Natural killer cell treated with Interleukin-12 subunit alpha and Interleukin-12 subunit beta and Interleukin-15 and Interleukin-18, amount 100 ng/mL, for 72 hours (primary cell): ENCODE results near the gene ZNRF3. TPM values are rescaled to one million over a fixed set of nuclear protein-coding genes. Genes with fewer than 3 reads are reported as not detected.

Experiments used
- ATAC-seq, 2 donors: fragments of 150-1000 bp; cut with Tn5 transposase in 1 of 2; sonication (Bioruptor Pico), chemical (Tn5 transposase) in 1 of 2; 2 replicates each; pipeline ENCODE4 v1.10.0; 2021
- DNase-seq: peaks from one replicate; pipeline ENCODE4 v3.0.0; 2022; ENCODE audit warnings: low spot score
- H3K27ac Mint-ChIP-seq, 2 donors: 1 replicate in 1 of 2; 2 replicates in 1 of 2; pipeline ENCODE4 v1.8.0; 2022; ENCODE audit warnings: mixed read lengths in 2 of 2, mild to moderate bottlenecking in 1 of 2, moderate library complexity in 1 of 2
- H3K27me3 Mint-ChIP-seq, 2 donors: 1 replicate in 1 of 2; 2 replicates in 1 of 2; pipeline ENCODE4 v1.8.0; 2022; ENCODE audit warnings: mixed read lengths in 2 of 2
- H3K36me3 Mint-ChIP-seq: one replicate; pipeline ENCODE4 v1.8.0; 2022; ENCODE audit warnings: mixed read lengths
- H3K4me1 Mint-ChIP-seq, 2 donors: 1 replicate in 1 of 2; 2 replicates in 1 of 2; pipeline ENCODE4 v1.8.0; 2022; ENCODE audit warnings: low read depth in 2 of 2, mixed read lengths in 2 of 2, mild to moderate bottlenecking in 1 of 2
- H3K4me3 Mint-ChIP-seq: one replicate; pipeline ENCODE4 v1.8.0; 2022; ENCODE audit warnings: mixed read lengths
- H3K9me3 Mint-ChIP-seq: 2 replicates; pipeline ENCODE4 v1.8.0; 2022; ENCODE audit warnings: mixed read lengths
- total RNA-seq, 2 donors: library from RNA; stranded (reverse); gene quantifications; one replicate each; pipeline ENCODE4 v1.2.3, GENCODE V29; 2022

The ZNRF3 gene
- total RNA-seq, 2 donors from 2014 or later: 0.61 to 0.64 TPM

- no peaks in the 10 kb centered on the region for H3K36me3 Mint-ChIP-seq
- H3K4me1 Mint-ChIP-seq: no peaks in the 10 kb centered on the region
- DNase-seq (no peak), ATAC-seq (no peak)
- H3K27me3 Mint-ChIP-seq: peaks cover 18 to 24% of the 10 kb centered on the region in 2 donors
- no peak overlapping the region for H3K27ac Mint-ChIP-seq
- H3K9me3 Mint-ChIP-seq: no peaks in the 10 kb centered on the region
- H3K4me3 Mint-ChIP-seq: no peak overlapping the region
Measured at GRCh38 chr22:28891156-28891733, 7.9 kb downstream of the ZNRF3 start.

DNA sequence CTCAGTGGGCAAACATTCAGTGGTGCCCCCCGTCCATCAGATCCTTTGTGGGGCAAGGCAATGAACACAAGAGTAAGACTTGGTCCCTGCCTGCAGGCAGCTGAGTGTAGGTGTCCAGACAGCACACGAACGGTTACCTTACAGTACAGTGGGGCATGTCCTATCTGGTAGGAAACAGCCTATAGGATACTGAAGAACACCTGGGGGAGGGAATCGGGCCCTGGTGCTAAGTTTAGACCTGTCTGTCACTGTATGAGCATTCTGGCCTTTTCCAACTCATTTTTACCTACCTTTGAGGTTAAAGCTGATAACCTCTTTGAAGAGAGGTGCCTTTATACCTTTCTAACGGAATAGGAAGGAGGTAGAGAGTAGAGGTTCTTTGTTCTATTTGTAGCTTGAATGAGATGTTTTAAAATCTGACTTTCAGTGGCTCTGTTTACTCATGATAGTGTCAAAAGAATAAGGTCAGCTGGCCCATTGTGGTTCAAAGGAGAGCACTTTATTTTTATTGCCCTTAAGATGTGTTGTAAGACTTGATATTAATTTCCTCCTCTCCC, 8.9 kb downstream of the ZNRF3 start:
- peaks cover 0 to 6% of the 10 kb centered on the region in 2 donors for H3K4me1 Mint-ChIP-seq
- no peaks in the 10 kb centered on the region for H3K36me3 Mint-ChIP-seq
- H3K27ac Mint-ChIP-seq: no peak overlapping the region
- no peaks in the 10 kb centered on the region for H3K9me3 Mint-ChIP-seq
- DNase-seq: no peak
- peaks cover 19 to 23% of the 10 kb centered on the region in 2 donors for H3K27me3 Mint-ChIP-seq
- ATAC-seq: no peak
- H3K4me3 Mint-ChIP-seq: no peak overlapping the region

- ATAC-seq: no peak
- peaks cover 4% of the 10 kb centered on the region for H3K36me3 Mint-ChIP-seq
- no peak for DNase-seq
- peaks cover 0 to 12% of the 10 kb centered on the region in 2 donors for H3K4me1 Mint-ChIP-seq
- H3K9me3 Mint-ChIP-seq: no peaks in the 10 kb centered on the region
- peaks cover 15 to 19% of the 10 kb centered on the region in 2 donors for H3K27me3 Mint-ChIP-seq
- no peak overlapping the region for H3K27ac Mint-ChIP-seq
- H3K4me3 Mint-ChIP-seq: no peak overlapping the region
Measured at GRCh38 chr22:28893810-28894209, 10.4 kb downstream of the ZNRF3 start.

DNA sequence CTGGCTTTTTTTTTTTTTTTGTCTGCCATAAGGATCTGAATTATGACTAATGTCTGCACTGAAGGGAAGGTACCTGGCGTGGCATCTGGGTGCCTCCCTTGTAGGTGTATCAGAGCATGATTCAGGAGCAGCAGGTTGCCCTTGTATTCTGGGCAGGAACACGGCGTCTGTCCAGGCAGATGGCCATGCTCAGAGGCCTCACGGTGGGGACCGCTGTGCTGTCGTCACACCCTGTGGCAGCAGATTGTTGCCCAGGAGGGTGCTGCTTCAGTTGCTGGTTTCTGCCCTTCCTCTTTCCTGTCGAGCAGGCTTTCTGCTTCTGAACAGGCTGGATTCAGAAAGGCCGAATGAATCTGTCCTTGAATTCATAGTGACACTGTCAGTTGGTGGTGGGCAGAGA, 11.0 kb downstream of the ZNRF3 start:
- Mint-ChIP-seq H3K27me3 (peaks cover 15 to 17% of the 10 kb centered on the region in 2 donors), H3K4me1 (peaks cover 5 to 17% of the 10 kb centered on the region in 2 donors), H3K9me3 (no peaks in the 10 kb centered on the region), H3K27ac (no peak overlapping the region), H3K36me3 (peaks cover 4% of the 10 kb centered on the region), H3K4me3 (no peak overlapping the region)
- ATAC-seq (no peak), DNase-seq (no peak)

- no peak overlapping the region for H3K4me3 Mint-ChIP-seq
- H3K27ac Mint-ChIP-seq: no peak overlapping the region
- H3K36me3 Mint-ChIP-seq: peaks cover 4% of the 10 kb centered on the region
- peaks cover 14 to 15% of the 10 kb centered on the region in 2 donors for H3K27me3 Mint-ChIP-seq
- no peaks in the 10 kb centered on the region for H3K9me3 Mint-ChIP-seq
- H3K4me1 Mint-ChIP-seq: peaks cover 6 to 18% of the 10 kb centered on the region in 2 donors
- ATAC-seq: no peak
- DNase-seq: no peak
Measured at GRCh38 chr22:28894807-28895206, 11.4 kb downstream of the ZNRF3 start.

DNA sequence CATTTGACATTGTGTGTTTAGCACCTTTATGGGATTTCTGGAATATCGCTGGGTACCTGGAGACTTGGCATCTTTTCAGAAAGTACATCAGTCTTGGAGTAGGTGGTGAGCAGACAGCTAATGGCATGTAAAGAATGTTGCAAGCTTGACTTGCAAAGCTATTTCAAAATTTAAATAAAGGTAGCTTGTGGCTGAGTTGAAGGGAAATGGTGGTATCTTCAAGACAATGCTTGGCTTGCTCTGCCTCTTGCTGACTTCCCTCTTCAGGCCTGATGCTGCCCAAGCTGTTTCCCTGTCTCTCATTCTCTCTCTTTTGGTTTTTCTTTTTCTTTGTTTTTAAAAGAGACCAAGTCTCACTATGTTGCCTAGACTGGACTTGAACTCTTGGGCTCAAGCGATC, 13.2 kb downstream of the ZNRF3 start:
- no peak for ATAC-seq

GRCh38 chr22:28898233-28898629, 14.9 kb downstream of the ZNRF3 start:
- Mint-ChIP-seq H3K36me3 (peaks cover 4% of the 10 kb centered on the region), H3K4me1 (peaks cover 10 to 18% of the 10 kb centered on the region in 2 donors), H3K27ac (no peak overlapping the region), H3K9me3 (no peaks in the 10 kb centered on the region), H3K27me3 (peaks cover 15 to 25% of the 10 kb centered on the region in 2 donors), H3K4me3 (no peak overlapping the region)
- ATAC-seq (no peak), DNase-seq (no peak)

More for the DNA sequence above, 13.2 kb downstream of the ZNRF3 start:
- Mint-ChIP-seq H3K36me3 (peaks cover 4% of the 10 kb centered on the region), H3K27me3 (peaks cover 18 to 21% of the 10 kb centered on the region in 2 donors), H3K9me3 (no peaks in the 10 kb centered on the region), H3K27ac (peak overlapping the region in 1 of 2 donors; percentile 10), H3K4me1 (peaks cover 10 to 18% of the 10 kb centered on the region in 2 donors), H3K4me3 (peak overlapping the region; percentile 43)
- no peak for DNase-seq

- DNase-seq (no peak), ATAC-seq (peak; percentile 70 to 76)
- H3K27ac Mint-ChIP-seq: no peak overlapping the region
- peaks cover 4% of the 10 kb centered on the region for H3K36me3 Mint-ChIP-seq
- no peaks in the 10 kb centered on the region for H3K9me3 Mint-ChIP-seq
- peaks cover 10 to 18% of the 10 kb centered on the region in 2 donors for H3K4me1 Mint-ChIP-seq
- H3K27me3 Mint-ChIP-seq: peaks cover 15 to 36% of the 10 kb centered on the region in 2 donors
- peak overlapping the region; percentile 62 for H3K4me3 Mint-ChIP-seq
Measured at GRCh38 chr22:28899199-28899853, 16.0 kb downstream of the ZNRF3 start.

DNA sequence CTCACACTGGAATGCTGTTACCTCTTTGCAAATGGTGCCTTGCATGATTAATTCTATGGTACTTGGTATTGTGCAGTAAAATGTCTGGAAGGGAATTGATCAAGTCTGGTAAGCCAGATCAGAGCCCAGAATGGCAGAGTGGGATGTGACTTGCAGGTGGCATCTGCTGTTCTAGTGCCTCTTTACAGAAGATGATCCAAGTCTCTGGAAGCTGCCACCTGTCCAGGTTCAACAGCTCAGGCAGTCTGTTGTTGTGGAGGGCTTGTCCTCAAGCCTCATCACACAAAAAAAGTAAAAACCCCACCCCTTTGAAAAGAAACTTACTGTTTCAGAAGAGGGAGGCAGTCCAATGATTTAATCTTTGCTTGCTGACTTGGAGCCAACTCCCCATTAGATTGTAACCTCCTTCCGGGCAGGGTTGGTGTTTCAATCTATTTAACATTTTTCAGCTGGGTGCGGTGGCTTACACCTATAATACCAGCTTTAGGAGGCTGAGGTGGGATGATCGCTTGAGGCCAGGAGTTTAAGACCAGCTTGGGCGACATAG, 17.1 kb downstream of the ZNRF3 start:
- peaks cover 22 to 47% of the 10 kb centered on the region in 2 donors for H3K27me3 Mint-ChIP-seq
- H3K36me3 Mint-ChIP-seq: peaks cover 4% of the 10 kb centered on the region
- H3K27ac Mint-ChIP-seq: no peak overlapping the region
- H3K4me3 Mint-ChIP-seq: no peak overlapping the region
- DNase-seq: no peak
- peaks cover 13 to 18% of the 10 kb centered on the region in 2 donors for H3K4me1 Mint-ChIP-seq
- H3K9me3 Mint-ChIP-seq: no peaks in the 10 kb centered on the region
- no peak for ATAC-seq

DNA sequence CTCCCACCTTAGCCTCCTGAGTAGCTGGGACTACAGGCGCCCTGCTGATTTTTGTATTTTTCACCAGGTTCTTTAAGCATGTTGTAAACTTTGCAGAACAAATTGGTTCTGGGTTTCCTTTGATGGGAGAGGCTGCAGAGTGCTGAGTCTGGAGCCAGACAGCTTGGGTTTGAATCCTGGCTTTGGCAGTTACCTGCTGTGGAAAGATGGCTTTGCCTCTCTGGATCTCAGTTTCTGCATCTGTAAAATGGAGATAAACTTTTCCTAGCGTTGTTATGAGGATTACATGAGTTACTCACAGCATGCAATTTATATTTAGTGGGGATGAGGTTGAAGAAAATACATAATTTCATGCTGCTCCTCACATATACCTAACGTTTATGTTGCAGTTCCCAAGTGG, 19.1 kb downstream of the ZNRF3 start:
- Mint-ChIP-seq H3K9me3 (no peaks in the 10 kb centered on the region), H3K27me3 (peaks cover 23 to 38% of the 10 kb centered on the region in 2 donors), H3K4me3 (no peak overlapping the region), H3K4me1 (peaks cover 14 to 20% of the 10 kb centered on the region in 2 donors), H3K27ac (no peak overlapping the region), H3K36me3 (peaks cover 4% of the 10 kb centered on the region)
- DNase-seq: no peak
- ATAC-seq: no peak

DNA sequence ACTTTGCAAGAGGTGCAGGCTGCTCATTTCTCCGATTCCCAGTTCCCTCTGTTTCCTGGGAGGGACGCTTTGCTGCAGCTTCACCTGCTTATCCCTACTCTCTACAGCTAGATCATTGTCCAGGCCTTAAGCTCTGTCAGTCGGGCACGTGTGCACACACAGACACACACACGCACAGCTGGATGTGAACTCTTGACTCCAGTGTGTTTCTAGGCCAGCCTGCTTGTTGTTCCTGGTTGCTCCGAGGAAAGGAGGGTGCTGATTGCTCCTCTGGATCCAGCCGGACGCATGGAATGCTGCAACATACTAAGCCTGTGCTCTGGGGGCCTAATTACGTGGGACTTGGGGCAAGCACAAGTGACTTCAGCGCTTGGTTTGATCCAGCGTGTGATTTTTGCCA, 19.7 kb downstream of the ZNRF3 start:
- Mint-ChIP-seq H3K4me3 (no peak overlapping the region), H3K9me3 (no peaks in the 10 kb centered on the region), H3K4me1 (peaks cover 16 to 22% of the 10 kb centered on the region in 2 donors)

DNA sequence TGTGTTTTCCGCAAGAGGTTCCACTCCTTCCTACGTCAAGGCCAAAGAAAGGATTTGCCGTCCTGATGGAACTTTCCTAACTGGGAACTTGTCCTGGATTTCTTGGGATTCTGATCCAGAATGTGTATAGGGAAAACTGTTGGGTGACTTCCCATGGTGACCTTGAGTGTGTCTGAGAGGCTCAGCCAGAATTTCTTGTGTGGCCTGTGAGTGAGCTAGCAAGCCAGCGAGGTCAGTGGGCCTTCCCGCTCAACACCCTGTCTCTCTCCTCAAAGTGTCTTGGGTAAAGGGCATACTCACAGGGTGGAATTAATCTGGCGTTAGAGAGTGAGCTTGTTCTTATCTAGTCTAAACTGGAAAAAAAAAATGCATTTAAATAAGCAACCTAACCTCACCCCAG, 20.4 kb downstream of the ZNRF3 start:
- Mint-ChIP-seq H3K4me3 (no peak overlapping the region), H3K4me1 (peaks cover 23 to 28% of the 10 kb centered on the region in 2 donors), H3K9me3 (no peaks in the 10 kb centered on the region), H3K36me3 (no peaks in the 10 kb centered on the region), H3K27me3 (peaks cover 22 to 33% of the 10 kb centered on the region in 2 donors), H3K27ac (no peak overlapping the region)
- no peak for DNase-seq
- ATAC-seq: no peak

More for the DNA sequence above, 19.7 kb downstream of the ZNRF3 start:
- ATAC-seq (no peak), DNase-seq (no peak)
- H3K36me3 Mint-ChIP-seq: no peaks in the 10 kb centered on the region
- peaks cover 22 to 33% of the 10 kb centered on the region in 2 donors for H3K27me3 Mint-ChIP-seq
- H3K27ac Mint-ChIP-seq: no peak overlapping the region

DNA sequence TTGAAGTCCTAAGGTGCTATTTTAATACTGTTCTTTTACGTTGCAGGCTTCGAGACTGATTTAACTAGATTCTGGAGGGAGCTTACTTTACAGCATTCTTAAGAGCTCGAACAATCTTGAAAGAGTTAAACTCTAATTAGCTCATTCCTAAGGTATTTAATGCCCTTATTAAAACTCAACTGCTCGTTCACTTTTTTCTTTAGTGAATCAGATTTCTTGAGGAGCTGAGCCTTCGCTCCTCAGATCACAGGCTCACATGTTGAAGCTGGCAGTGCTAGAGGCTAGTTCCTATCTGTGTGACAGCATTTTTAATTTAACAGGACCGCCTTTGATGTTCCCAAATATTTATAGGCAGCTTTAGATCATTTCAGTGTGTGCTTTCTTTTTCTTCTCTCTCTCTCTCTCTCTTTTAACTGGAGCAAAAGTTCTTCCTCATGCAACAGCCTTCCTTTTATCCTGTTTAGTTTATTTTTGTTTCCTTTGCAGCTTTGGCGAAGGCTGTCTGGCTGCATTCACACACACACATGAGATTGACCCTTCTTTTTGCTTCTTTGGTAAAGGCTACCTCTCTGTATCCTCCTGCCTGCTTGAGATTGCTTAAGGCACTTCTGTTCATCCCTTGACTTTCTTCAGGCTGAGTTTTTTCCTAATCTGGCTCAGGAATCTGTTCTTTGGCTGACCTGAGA, 21.0 kb downstream of the ZNRF3 start:
- ATAC-seq (no peak), DNase-seq (no peak)
- H3K27me3 Mint-ChIP-seq: peaks cover 22 to 33% of the 10 kb centered on the region in 2 donors
- no peak overlapping the region for H3K4me3 Mint-ChIP-seq
- peaks cover 24 to 28% of the 10 kb centered on the region in 2 donors for H3K4me1 Mint-ChIP-seq
- no peak overlapping the region for H3K27ac Mint-ChIP-seq
- no peaks in the 10 kb centered on the region for H3K9me3 Mint-ChIP-seq
- H3K36me3 Mint-ChIP-seq: no peaks in the 10 kb centered on the region
